ENCODE measurements around the gene CUZD1.

GRCh38 chr10:122855745-122856144 lies 10.1 kb upstream of the CUZD1 start:
- TF ChIP-seq POLR2AphosphoS5 (IDR thresholded peaks at IDR 0.05; ENCODE audit: borderline replicate concordance, low read depth, low read length) = no peak
- no peak for TF ChIP-seq EZH2 (IDR thresholded peaks at IDR 0.05)

Measured in SK-N-MC (cell line).